Panc1 (cell line): Measurements from ENCODE around the gene STEAP1B. TPM values are rescaled to one million over a fixed set of nuclear protein-coding genes. Genes with fewer than 3 reads are reported as not detected.

Source experiments
- ATAC-seq: fragments of 200-7000 bp; cut with Tn5 transposase; 2 replicates; pipeline ENCODE4 v1.9.1; 2020; ENCODE audit warnings: mild to moderate bottlenecking, moderate library complexity
- BruUV-seq: library from RNA; stranded (reverse); fragments of 400-500 nt; replicated peaks from 2 replicates; lab custom pipeline; 2021; lab: Mats Ljungman, UMichigan
- CTCF ChIA-PET: fragments of 300-600 bp; sonication (Branson Sonifier 250); formaldehyde crosslinking; loops from one replicate; lab custom pipeline; 2022; ENCODE audit warnings: antibody characterized with exemption; lab: Charles Lee
- POLR2A ChIA-PET: fragments of 300-600 bp; sonication (Branson Sonifier 250); formaldehyde crosslinking; loops from one replicate; lab custom pipeline; 2022; ENCODE audit warnings: antibody characterized with exemption; lab: Charles Lee
- DNase-seq: peaks from one replicate; pipeline ENCODE4 v3.0.0-alpha.2; 2010; ENCODE audit warnings: low read depth, low spot score
- H3K27ac ChIP-seq: 2 replicates; pipeline ENCODE4 v1.5.1; 2011; ENCODE audit warnings: mild to moderate bottlenecking, low read length, inconsistent platforms
- H3K27me3 ChIP-seq: fragments of 200-500 bp; sonication (Bioruptor generic); 2 replicates; pipeline ENCODE4 v1.6.0; 2014; ENCODE audit warnings: low read length, inconsistent platforms; ENCODE audit not compliant: control insufficient read depth, insufficient read depth
- H3K36me3 ChIP-seq: fragments of 200-500 bp; sonication (Bioruptor generic); 2 replicates; pipeline ENCODE4 v1.5.1; 2014; ENCODE audit warnings: inconsistent platforms, mild to moderate bottlenecking, low read length, moderate library complexity; ENCODE audit not compliant: control insufficient read depth, insufficient read depth
- H3K4me1 ChIP-seq: 2 replicates; pipeline ENCODE4 v1.5.1; 2011; ENCODE audit warnings: inconsistent platforms, mild to moderate bottlenecking, low read length, moderate library complexity; ENCODE audit not compliant: control insufficient read depth, insufficient read depth
- H3K4me3 ChIP-seq, 2 experiments: 2 replicates each; pipeline ENCODE4 v1.5.1; 2011 to 2012; ENCODE audit warnings: low read depth in 2 of 2, low read length in 2 of 2, mild to moderate bottlenecking in 2 of 2, inconsistent platforms in 1 of 2, moderate library complexity in 1 of 2
- H3K9me3 ChIP-seq: fragments of 200-500 bp; sonication (Bioruptor generic); 2 replicates; pipeline ENCODE4 v1.5.1; 2014; ENCODE audit warnings: low read depth, mild to moderate bottlenecking, inconsistent platforms, low read length, moderate library complexity; ENCODE audit not compliant: control insufficient read depth, insufficient read depth
- CTCF ChIP-seq: fragments of 450-650 bp; IDR thresholded peaks from 2 replicates; pipeline ENCODE4 v1.5.1; 2017; ENCODE audit warnings: mild to moderate bottlenecking
- POLR2AphosphoS5 ChIP-seq: IDR thresholded peaks from 2 replicates; pipeline ENCODE4 v1.6.1; 2012; ENCODE audit warnings: mild to moderate bottlenecking, low read depth, low read length, moderate library complexity
- REST ChIP-seq, 2 experiments: IDR thresholded peaks; 2 replicates each; pipeline ENCODE4 v1.6.1; 2011 to 2012; ENCODE audit warnings: low read depth in 2 of 2, control low read depth in 1 of 2, low read length in 1 of 2, mild to moderate bottlenecking in 1 of 2, moderate library complexity in 1 of 2; ENCODE audit not compliant: insufficient read depth in 1 of 2
- SIN3A ChIP-seq: IDR thresholded peaks from 2 replicates; pipeline ENCODE4 v1.6.1; 2012; ENCODE audit warnings: low read depth, mild to moderate bottlenecking, low read length, moderate library complexity, borderline replicate concordance; ENCODE audit not compliant: insufficient read depth
- TCF7L2 ChIP-seq: IDR thresholded peaks from 2 replicates; pipeline ENCODE4 v1.6.1; 2011; ENCODE audit warnings: mild to moderate bottlenecking, low read depth, low read length, inconsistent platforms
- in situ Hi-C: cut with HindIII; loops from 2 replicates; pipeline ENCODE4 v1.10.0; 2016; ENCODE audit warnings: low sequenced_read_pairs, low pct_unique_long_range_greater_than_20kb
- intact Hi-C: fragments of 100-400 bp; cut with micrococcal nuclease; formaldehyde crosslinking; loops from one replicate; pipeline ENCODE4 v1.10.0; 2022; ENCODE audit not compliant: unreplicated experiment
- total RNA-seq: library from RNA; stranded (reverse); gene quantifications from one replicate; pipeline ENCODE4 v1.2.1, GENCODE V29; 2021; ENCODE audit not compliant: unreplicated experiment

STEAP1B gene
- total RNA-seq, 1 experiment from 2014 or later: 3.3 TPM

GRCh38 chr7:22477262-22477661, 22.7 kb downstream of the STEAP1B start:
- TF ChIP-seq CTCF (no peak), TCF7L2 (no peak), SIN3A (no peak), POLR2AphosphoS5 (no peak), REST (IDR thresholded peaks at IDR 0.05; ENCODE audit: insufficient read depth in 1 of 2, low read depth in 2 of 2, low read length in 1 of 2) (no peak)
- intact Hi-C loops (no loop called here), in situ Hi-C loops (no loop called here)
- POLR2A ChIA-PET: no interaction called here
- Histone ChIP-seq H3K36me3 (no peaks in the 10 kb centered on the region), H3K4me3 (no peak overlapping the region), H3K9me3 (no peaks in the 10 kb centered on the region), H3K27ac (no peak overlapping the region), H3K27me3 (no peaks in the 10 kb centered on the region), H3K4me1 (no peaks in the 10 kb centered on the region)
- ATAC-seq (no peak), DNase-seq (no peak)
- CTCF ChIA-PET: no interaction called here
- no TSS peak for BruUV-seq

- in situ Hi-C loops (no loop called here), intact Hi-C loops (no loop called here)
- TF ChIP-seq SIN3A: no peak
- no peak for TF ChIP-seq TCF7L2
- TF ChIP-seq CTCF: no peak
- TF ChIP-seq REST (IDR thresholded peaks at IDR 0.05; ENCODE audit: insufficient read depth in 1 of 2, low read depth in 2 of 2, low read length in 1 of 2): no peak
- TF ChIP-seq POLR2AphosphoS5: no peak
- ChIA-PET POLR2A (no interaction called here), CTCF (no interaction called here)
- H3K9me3 ChIP-seq: no peaks in the 10 kb centered on the region
- DNase-seq (no peak), ATAC-seq (no peak)
- BruUV-seq: no TSS peak
- H3K4me1 ChIP-seq: no peaks in the 10 kb centered on the region
- no peaks in the 10 kb centered on the region for H3K27me3 ChIP-seq
- H3K36me3 ChIP-seq: no peaks in the 10 kb centered on the region
- no peak overlapping the region for H3K27ac ChIP-seq
- no peak overlapping the region for H3K4me3 ChIP-seq
Observed at GRCh38 chr7:22476824-22477223, 23.2 kb downstream of the STEAP1B start.
